Type B pancreatic cell (in vitro differentiated cells): ENCODE results near the gene ADAMTS16. TPM values are rescaled to one million over a fixed set of nuclear protein-coding genes. Genes with fewer than 3 reads are reported as not detected.

Experiments used
- DNase-seq: peaks from one replicate; pipeline ENCODE4 v3.0.0; 2021; ENCODE audit warnings: mixed read lengths; ENCODE audit not compliant: unreplicated experiment; ENCODE audit errors: extremely low spot score
- H3K27ac Mint-ChIP-seq: 2 replicates; pipeline ENCODE4 v1.8.0; 2021; ENCODE audit warnings: mild to moderate bottlenecking, mixed read lengths
- H3K27me3 Mint-ChIP-seq: 2 replicates; pipeline ENCODE4 v1.8.0; 2021; ENCODE audit warnings: mixed read lengths
- H3K36me3 Mint-ChIP-seq: 2 replicates; pipeline ENCODE4 v1.8.0; 2021; ENCODE audit warnings: mixed read lengths
- H3K4me1 Mint-ChIP-seq: one replicate; pipeline ENCODE4 v1.8.0; 2021; ENCODE audit warnings: mixed read lengths; ENCODE audit not compliant: unreplicated experiment
- H3K4me3 Mint-ChIP-seq: 2 replicates; pipeline ENCODE4 v1.8.0; 2021; ENCODE audit warnings: mild to moderate bottlenecking, mixed read lengths
- H3K9me3 Mint-ChIP-seq: 2 replicates; pipeline ENCODE4 v1.8.0; 2021; ENCODE audit warnings: mixed read lengths
- CTCF ChIP-seq: fragments of 200-600 bp; sonication (generic); conservative IDR thresholded peaks from 2 replicates; pipeline ENCODE4 v1.5.0; 2021; ENCODE audit warnings: antibody characterized with exemption, mild to moderate bottlenecking
- total RNA-seq: library from RNA; stranded (reverse); gene quantifications from 2 replicates; pipeline ENCODE4 v1.2.1, GENCODE V29; 2021; ENCODE audit warnings: low replicate concordance

Gene ADAMTS16
- total RNA-seq, 1 donor from 2014 or later: 23.3 TPM

- H3K36me3 Mint-ChIP-seq: no peaks in the 10 kb centered on the region
- DNase-seq: no peak
- no peak overlapping the region for H3K27ac Mint-ChIP-seq
- H3K27me3 Mint-ChIP-seq: no peaks in the 10 kb centered on the region
- peaks cover 6% of the 10 kb centered on the region for H3K9me3 Mint-ChIP-seq
- no peak for TF ChIP-seq CTCF
- H3K4me3 Mint-ChIP-seq: peak overlapping the region; percentile 21
- H3K4me1 Mint-ChIP-seq: peaks cover 13% of the 10 kb centered on the region
These were observed 69.0 kb downstream of the ADAMTS16 start for GRCh38 chr5:5209089-5209488.

GRCh38 chr5:5209510-5210286 lies 69.6 kb downstream of the ADAMTS16 start:
- Mint-ChIP-seq H3K36me3 (no peaks in the 10 kb centered on the region), H3K27ac (no peak overlapping the region), H3K4me3 (peak overlapping the region; percentile 21), H3K4me1 (peaks cover 13% of the 10 kb centered on the region), H3K9me3 (peaks cover 6% of the 10 kb centered on the region), H3K27me3 (no peaks in the 10 kb centered on the region)
- no peak for TF ChIP-seq CTCF
- no peak for DNase-seq

- Mint-ChIP-seq H3K4me1 (peaks cover 15% of the 10 kb centered on the region), H3K27ac (no peak overlapping the region), H3K9me3 (no peaks in the 10 kb centered on the region), H3K4me3 (no peak overlapping the region), H3K36me3 (no peaks in the 10 kb centered on the region), H3K27me3 (no peaks in the 10 kb centered on the region)
- DNase-seq: no peak
- no peak for TF ChIP-seq CTCF
These were observed 77.2 kb downstream of the ADAMTS16 start for GRCh38 chr5:5217371-5217770.

GRCh38 chr5:5218396-5218795 lies 78.3 kb downstream of the ADAMTS16 start:
- Mint-ChIP-seq H3K27ac (no peak overlapping the region), H3K4me3 (no peak overlapping the region), H3K4me1 (peaks cover 15% of the 10 kb centered on the region), H3K27me3 (no peaks in the 10 kb centered on the region), H3K9me3 (no peaks in the 10 kb centered on the region), H3K36me3 (no peaks in the 10 kb centered on the region)
- no peak for DNase-seq
- TF ChIP-seq CTCF: no peak

GRCh38 chr5:5219541-5219940 lies 79.4 kb downstream of the ADAMTS16 start:
- H3K4me1 Mint-ChIP-seq: peaks cover 15% of the 10 kb centered on the region
- no peak for DNase-seq
- no peaks in the 10 kb centered on the region for H3K36me3 Mint-ChIP-seq
- TF ChIP-seq CTCF: no peak
- H3K27ac Mint-ChIP-seq: no peak overlapping the region
- H3K27me3 Mint-ChIP-seq: no peaks in the 10 kb centered on the region
- no peak overlapping the region for H3K4me3 Mint-ChIP-seq
- no peaks in the 10 kb centered on the region for H3K9me3 Mint-ChIP-seq
